HCT116 (cell line): ENCODE measurements around the gene CCNYL1. TPM values are rescaled to one million over a fixed set of nuclear protein-coding genes. Genes with fewer than 3 reads are reported as not detected.

Experiments
- ATAC-seq: fragments of 200-7000 bp; cut with Tn5 transposase; 2 replicates; pipeline ENCODE4 v1.9.1; 2020; ENCODE audit warnings: mild to moderate bottlenecking, moderate library complexity
- BruUV-seq: library from RNA; stranded (reverse); fragments of 400-500 nt; replicated peaks from 2 replicates; lab custom pipeline; 2021; lab: Mats Ljungman, UMichigan
- CTCF ChIA-PET: fragments of 300-600 bp; sonication (Branson Sonifier 250); formaldehyde crosslinking; loops from one replicate; lab custom pipeline; 2021; ENCODE audit warnings: antibody characterized with exemption; lab: Charles Lee
- POLR2A ChIA-PET: fragments of 300-600, 350-600 bp; sonication (Branson Sonifier 250); formaldehyde crosslinking; loops from one replicate; lab custom pipeline; 2021; ENCODE audit warnings: antibody characterized with exemption; lab: Charles Lee
- RAD21 ChIA-PET, 2 experiments: fragments of 300-600 bp; sonication (Branson Sonifier 250); formaldehyde crosslinking; loops; one replicate each; lab custom pipeline; 2023; ENCODE audit warnings: low total read pairs in 2 of 2; ENCODE audit not compliant: uncharacterized antibody in 2 of 2, unreplicated experiment in 2 of 2, low non-redundant PET in 1 of 2; lab: Charles Lee
- DNase-seq: peaks from one replicate; pipeline ENCODE4 v3.0.0-alpha.2; 2010; ENCODE audit warnings: low read depth, low spot score
- H2AFZ ChIP-seq: fragments of 200-600 bp; shearing (Covaris generic), sonication (generic); 2 replicates; pipeline ENCODE4 v1.6.1; 2017; ENCODE audit warnings: low read depth, mixed run types, mixed read lengths, antibody characterized with exemption, low read length; ENCODE audit not compliant: poor library complexity, severe bottlenecking
- H3K27ac ChIP-seq: 2 replicates; pipeline ENCODE4 v1.5.1; 2012; ENCODE audit warnings: low read depth, low read length
- H3K27me3 ChIP-seq: fragments of 200-600 bp; sonication (generic); 2 replicates; pipeline ENCODE4 v1.6.1; 2016; ENCODE audit warnings: mixed run types, low read length, mixed read lengths; ENCODE audit not compliant: insufficient read depth
- H3K36me3 ChIP-seq, 2 experiments: fragments of 200-500 bp in 1 of 2; fragments of 200-600 bp in 1 of 2; sonication (Bioruptor generic) in 1 of 2; sonication (generic) in 1 of 2; 2 replicates each; pipeline versions ENCODE4 v1.5.1 to v1.6.1; 2014 to 2016; ENCODE audit warnings: low read length in 2 of 2, inconsistent platforms in 1 of 2, mixed read lengths in 1 of 2, mixed run types in 1 of 2; ENCODE audit not compliant: insufficient read depth in 2 of 2, control insufficient read depth in 1 of 2
- H3K4me1 ChIP-seq, 2 experiments: fragments of 200-600 bp in 1 of 2; sonication (generic) in 1 of 2; 2 replicates each; pipeline versions ENCODE4 v1.5.1 to v1.6.1; 2012 to 2017; ENCODE audit warnings: low read length in 2 of 2, inconsistent platforms in 1 of 2, mild to moderate bottlenecking in 1 of 2, mixed read lengths in 1 of 2, mixed run types in 1 of 2, moderate library complexity in 1 of 2; ENCODE audit not compliant: insufficient read depth in 2 of 2, control insufficient read depth in 1 of 2
- H3K4me2 ChIP-seq: fragments of 200-600 bp; sonication (generic); 2 replicates; pipeline ENCODE4 v1.6.1; 2017; ENCODE audit warnings: mixed run types, low read length, mixed read lengths
- H3K4me3 ChIP-seq, 2 experiments: fragments of 200-600 bp in 1 of 2; sonication (generic) in 1 of 2; replicated peaks in 1 of 2; 2 replicates each; pipeline ENCODE4 v1.5.1; 2011 to 2016; ENCODE audit warnings: low read length in 2 of 2, control low read depth in 1 of 2, low read depth in 1 of 2, mild to moderate bottlenecking in 1 of 2, mixed read lengths in 1 of 2, mixed run types in 1 of 2
- H3K79me2 ChIP-seq: fragments of 200-600 bp; sonication (generic); 2 replicates; pipeline ENCODE4 v1.6.1; 2017; ENCODE audit warnings: mild to moderate bottlenecking, mixed run types, low read length, moderate library complexity, mixed read lengths; ENCODE audit not compliant: insufficient read depth
- H3K9ac ChIP-seq: fragments of 200-600 bp; sonication (generic); 2 replicates; pipeline ENCODE4 v1.6.1; 2016; ENCODE audit warnings: low read length, mixed read lengths
- H3K9me2 ChIP-seq: fragments of 200-600 bp; sonication (generic), shearing (Covaris generic); 2 replicates; pipeline ENCODE4 v1.6.1; 2017; ENCODE audit warnings: mixed run types, mild to moderate bottlenecking, moderate library complexity; ENCODE audit not compliant: insufficient read depth
- H3K9me3 ChIP-seq, 2 experiments: fragments of 200-500 bp in 1 of 2; fragments of 200-600 bp in 1 of 2; sonication (Bioruptor generic) in 1 of 2; sonication (generic) in 1 of 2; 2 replicates each; pipeline ENCODE4 v1.6.1; 2014 to 2017; ENCODE audit warnings: low read length in 2 of 2, mixed read lengths in 2 of 2, inconsistent platforms in 1 of 2, low read depth in 1 of 2, mild to moderate bottlenecking in 1 of 2, mixed run types in 1 of 2, moderate library complexity in 1 of 2; ENCODE audit not compliant: control insufficient read depth in 1 of 2, insufficient read depth in 1 of 2
- H4K20me1 ChIP-seq: fragments of 200-600 bp; sonication (generic), shearing (Covaris generic); 2 replicates; pipeline ENCODE4 v1.6.1; 2017; ENCODE audit warnings: mixed run types, mild to moderate bottlenecking, moderate library complexity; ENCODE audit not compliant: insufficient read depth
- CEBPB ChIP-seq: IDR thresholded peaks from 2 replicates; pipeline ENCODE4 v1.6.1; 2012; ENCODE audit warnings: low read depth
- CTCF ChIP-seq, 3 experiments: fragments of 200-600 bp in 1 of 3; sonication (generic) in 1 of 3; IDR thresholded peaks in 2 of 3; conservative IDR thresholded peaks in 1 of 3; 2 replicates each; pipeline ENCODE4 v1.5.1; 2012 to 2017; ENCODE audit warnings: low read depth in 2 of 3, low read length in 2 of 3, antibody characterized with exemption in 1 of 3, borderline replicate concordance in 1 of 3, control low read depth in 1 of 3, mild to moderate bottlenecking in 1 of 3, mixed read lengths in 1 of 3, mixed run types in 1 of 3, moderate library complexity in 1 of 3; ENCODE audit not compliant: insufficient read depth in 1 of 3
- EGR1 ChIP-seq: IDR thresholded peaks from 2 replicates; pipeline ENCODE4 v1.6.1; 2012; ENCODE audit warnings: low read depth
- ELF1 ChIP-seq: IDR thresholded peaks from 2 replicates; pipeline ENCODE4 v1.6.1; 2012; ENCODE audit warnings: low read depth, borderline replicate concordance
- EZH2 ChIP-seq: fragments of 200-600 bp; sonication (generic); IDR thresholded peaks from 2 replicates; pipeline ENCODE4 v1.6.1; 2017; ENCODE audit warnings: antibody characterized with exemption, mixed run types
- EZH2phosphoT487 ChIP-seq: fragments of 200-600 bp; IDR thresholded peaks from 2 replicates; pipeline ENCODE4 v1.6.1; 2018; ENCODE audit warnings: antibody characterized with exemption, borderline replicate concordance
- FOSL1 ChIP-seq: IDR thresholded peaks from 2 replicates; pipeline ENCODE4 v1.6.1; 2012; ENCODE audit warnings: low read depth
- JUND ChIP-seq: IDR thresholded peaks from 2 replicates; pipeline ENCODE4 v1.6.1; 2012
- RAD21 ChIP-seq: IDR thresholded peaks from 2 replicates; pipeline ENCODE4 v1.6.1; 2012; ENCODE audit warnings: low read depth, mild to moderate bottlenecking
- SIN3A ChIP-seq: IDR thresholded peaks from 2 replicates; pipeline ENCODE4 v1.6.1; 2012; ENCODE audit warnings: low read depth
- SP1 ChIP-seq: IDR thresholded peaks from 2 replicates; pipeline ENCODE4 v1.6.1; 2012; ENCODE audit warnings: low read depth
- SRF ChIP-seq: IDR thresholded peaks from 2 replicates; pipeline ENCODE4 v1.6.1; 2012; ENCODE audit warnings: low read depth
- TCF7L2 ChIP-seq: IDR thresholded peaks from 2 replicates; pipeline ENCODE4 v1.7.0; 2011; ENCODE audit warnings: borderline replicate concordance, inconsistent platforms; ENCODE audit not compliant: insufficient read depth, insufficient read length; ENCODE audit errors: extremely low read depth
- YY1 ChIP-seq: IDR thresholded peaks from 2 replicates; pipeline ENCODE4 v1.6.1; 2011; ENCODE audit warnings: low read length, low read depth, moderate library complexity, mild to moderate bottlenecking; ENCODE audit not compliant: insufficient replicate concordance; ENCODE audit errors: extremely low read depth
- ZFX ChIP-seq: fragments of 450-650 bp; IDR thresholded peaks from 2 replicates; pipeline ENCODE4 v1.6.1; 2017
- ZNF274 ChIP-seq: fragments of 200-500 bp; sonication (Bioruptor generic); IDR thresholded peaks from 2 replicates; pipeline ENCODE4 v1.6.1; 2014; ENCODE audit warnings: mild to moderate bottlenecking, low read depth, low read length, inconsistent platforms
- intact Hi-C: fragments of 100-400 bp; cut with micrococcal nuclease; formaldehyde crosslinking; loops from 2 replicates; pipeline ENCODE4 v1.10.0; 2022
- total RNA-seq: library from RNA; stranded (reverse); gene quantifications from one replicate; pipeline ENCODE4 v1.2.1, GENCODE V29; 2021; ENCODE audit not compliant: unreplicated experiment
- TF ChIP-seq, protein P1 (sequence below): IDR thresholded peaks from 2 replicates; pipeline ENCODE4 v1.6.1; 2012
- TF ChIP-seq, protein P2 (sequence below): IDR thresholded peaks from 2 replicates; pipeline ENCODE4 v1.6.1; 2012; ENCODE audit warnings: low read depth
- TF ChIP-seq, protein P3 (sequence below): IDR thresholded peaks from 2 replicates; pipeline ENCODE4 v1.6.1; 2012

The CCNYL1 gene
- total RNA-seq, 1 experiment from 2014 or later = 14.9 TPM

DNA sequence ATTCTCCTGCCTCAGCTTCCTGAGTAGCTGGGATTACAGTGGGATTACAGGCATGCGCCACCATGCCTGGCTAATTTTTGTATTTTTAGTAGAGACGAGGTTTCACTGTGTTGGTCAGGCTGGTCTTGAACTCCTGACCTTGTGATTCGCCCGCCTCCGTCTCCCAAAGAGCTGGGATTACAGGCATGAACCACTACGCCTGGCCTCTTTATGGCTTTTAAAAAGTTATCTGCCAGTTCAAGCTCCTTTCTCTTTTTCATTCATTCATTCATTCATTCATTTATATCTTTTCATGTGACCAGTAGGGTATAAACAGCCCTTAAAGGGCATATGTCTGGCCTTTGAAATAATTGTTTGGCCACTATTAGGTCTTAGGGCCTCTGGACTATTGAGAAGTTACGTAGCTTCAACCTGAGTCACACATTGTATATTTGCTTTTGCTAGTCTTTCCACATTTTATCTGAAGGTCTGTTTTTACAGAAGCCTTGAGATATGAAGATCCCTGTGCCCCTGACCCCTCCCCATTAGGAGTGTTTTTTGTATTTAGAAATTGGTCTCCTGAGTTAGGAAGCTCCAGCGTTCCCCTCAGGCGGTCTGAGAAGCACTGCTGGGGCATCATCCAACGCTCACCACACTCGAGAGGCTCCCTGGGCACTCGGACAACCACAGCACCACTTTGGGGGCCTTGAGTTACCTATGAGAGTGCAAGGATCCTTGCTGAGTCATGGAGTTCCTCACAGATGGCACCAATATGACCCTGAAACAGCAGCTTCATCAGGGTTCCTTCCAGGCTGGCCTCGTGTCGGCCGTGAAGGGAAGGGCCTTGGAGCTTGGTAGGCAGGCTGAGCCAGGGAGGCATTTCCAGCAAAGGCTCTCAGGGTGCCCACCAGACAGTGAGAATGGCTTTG, 36.5 kb downstream of the CCNYL1 start:
- ChIA-PET RAD21 (no interaction called here), CTCF (interaction anchor here (1.1 to 5.9 kb wide), 3 partner anchors 22 to 292 kb away, joined by 5 to 66 read pairs (median 7); partner anchors contain the start of gene FZD5), POLR2A (interaction anchor here (0.7 kb wide), 1 partner anchor 111 kb away, joined by 4 read pairs; no protein-coding TSS in a partner anchor)
- Histone ChIP-seq H3K9me3 (no peaks in the 10 kb centered on the region), H2AFZ (no peak overlapping the region), H3K4me1 (no peaks in the 10 kb centered on the region), H3K9me2 (no peaks in the 10 kb centered on the region), H3K9ac (no peak overlapping the region), H3K4me2 (no peak overlapping the region), H3K4me3 (no peak overlapping the region), H4K20me1 (no peaks in the 10 kb centered on the region), H3K79me2 (no peaks in the 10 kb centered on the region), H3K36me3 (0 out of 4 replicates have a peak, but pooled peaks cover 0 to 5% of the 10 kb centered on the region in 2 experiments), H3K27me3 (no peaks in the 10 kb centered on the region), H3K27ac (no peak overlapping the region)
- intact Hi-C loops = loop anchor here (5.0 kb wide), 1 partner anchor 504 kb away; no protein-coding TSS in a partner anchor
- BruUV-seq = no TSS peak
- ATAC-seq = no peak
- no peak for DNase-seq
- TF ChIP-seq ELF1 (no peak), EZH2phosphoT487 (no peak), SP1 (no peak), RAD21 (no peak), TCF7L2 (no peak), SIN3A (no peak), ZFX (no peak), SRF (no peak), ZNF274 (no peak), FOSL1 (no peak), CTCF (IDR thresholded peaks at IDR 0.05 in 2 of 3, conservative IDR thresholded peaks at IDR 0.05 in 1 of 3; ENCODE audit: borderline replicate concordance in 1 of 3, insufficient read depth in 1 of 3, low read depth in 2 of 3, low read length in 2 of 3) (no peak), EZH2 (no peak), JUND (no peak), EGR1 (no peak), YY1 (no peak), CEBPB (no peak)
- TF ChIP-seq, protein P1, sequence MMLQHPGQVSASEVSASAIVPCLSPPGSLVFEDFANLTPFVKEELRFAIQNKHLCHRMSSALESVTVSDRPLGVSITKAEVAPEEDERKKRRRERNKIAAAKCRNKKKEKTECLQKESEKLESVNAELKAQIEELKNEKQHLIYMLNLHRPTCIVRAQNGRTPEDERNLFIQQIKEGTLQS = no peak
- TF ChIP-seq, protein P2, sequence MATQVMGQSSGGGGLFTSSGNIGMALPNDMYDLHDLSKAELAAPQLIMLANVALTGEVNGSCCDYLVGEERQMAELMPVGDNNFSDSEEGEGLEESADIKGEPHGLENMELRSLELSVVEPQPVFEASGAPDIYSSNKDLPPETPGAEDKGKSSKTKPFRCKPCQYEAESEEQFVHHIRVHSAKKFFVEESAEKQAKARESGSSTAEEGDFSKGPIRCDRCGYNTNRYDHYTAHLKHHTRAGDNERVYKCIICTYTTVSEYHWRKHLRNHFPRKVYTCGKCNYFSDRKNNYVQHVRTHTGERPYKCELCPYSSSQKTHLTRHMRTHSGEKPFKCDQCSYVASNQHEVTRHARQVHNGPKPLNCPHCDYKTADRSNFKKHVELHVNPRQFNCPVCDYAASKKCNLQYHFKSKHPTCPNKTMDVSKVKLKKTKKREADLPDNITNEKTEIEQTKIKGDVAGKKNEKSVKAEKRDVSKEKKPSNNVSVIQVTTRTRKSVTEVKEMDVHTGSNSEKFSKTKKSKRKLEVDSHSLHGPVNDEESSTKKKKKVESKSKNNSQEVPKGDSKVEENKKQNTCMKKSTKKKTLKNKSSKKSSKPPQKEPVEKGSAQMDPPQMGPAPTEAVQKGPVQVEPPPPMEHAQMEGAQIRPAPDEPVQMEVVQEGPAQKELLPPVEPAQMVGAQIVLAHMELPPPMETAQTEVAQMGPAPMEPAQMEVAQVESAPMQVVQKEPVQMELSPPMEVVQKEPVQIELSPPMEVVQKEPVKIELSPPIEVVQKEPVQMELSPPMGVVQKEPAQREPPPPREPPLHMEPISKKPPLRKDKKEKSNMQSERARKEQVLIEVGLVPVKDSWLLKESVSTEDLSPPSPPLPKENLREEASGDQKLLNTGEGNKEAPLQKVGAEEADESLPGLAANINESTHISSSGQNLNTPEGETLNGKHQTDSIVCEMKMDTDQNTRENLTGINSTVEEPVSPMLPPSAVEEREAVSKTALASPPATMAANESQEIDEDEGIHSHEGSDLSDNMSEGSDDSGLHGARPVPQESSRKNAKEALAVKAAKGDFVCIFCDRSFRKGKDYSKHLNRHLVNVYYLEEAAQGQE = no peak
- TF ChIP-seq, protein P3, sequence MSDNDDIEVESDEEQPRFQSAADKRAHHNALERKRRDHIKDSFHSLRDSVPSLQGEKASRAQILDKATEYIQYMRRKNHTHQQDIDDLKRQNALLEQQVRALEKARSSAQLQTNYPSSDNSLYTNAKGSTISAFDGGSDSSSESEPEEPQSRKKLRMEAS = no peak
